Measurements from ENCODE around the gene ABCC12.
A peak's percentile ranks its signal among the peaks of the same experiment; 100 is the strongest.

ABCC12 gene

DNA sequence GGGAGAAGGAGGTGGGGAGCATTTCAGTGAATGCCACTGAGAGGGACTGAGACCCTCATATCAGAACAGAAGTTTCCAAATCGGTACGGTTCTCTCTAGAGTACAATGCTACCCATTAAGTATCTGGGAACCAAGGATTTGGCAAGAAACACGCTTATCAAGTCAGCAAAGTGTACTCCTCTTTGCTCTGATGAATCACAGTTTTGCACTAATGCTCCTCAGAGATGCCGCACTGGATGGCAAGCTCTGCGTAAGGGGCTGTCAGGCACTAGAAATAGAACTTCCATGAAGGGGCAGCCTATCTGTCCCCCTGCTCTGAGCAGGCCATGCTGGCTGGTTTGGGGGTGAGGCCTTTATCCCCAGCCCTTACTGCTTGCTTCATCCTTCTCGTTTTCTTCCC is 4.8 kb upstream of the ABCC12 start:
- Histone ChIP-seq H2AK5ac (ENCODE audit: low read length, severe bottlenecking) (no peak overlapping the region), H2BK15ac (ENCODE audit: low read depth, poor library complexity, severe bottlenecking) (no peak overlapping the region), H3K9ac (ENCODE audit: low read length) (no peak overlapping the region), H2AFZ (ENCODE audit: low read depth, low read length) (no peak overlapping the region), H3K4me2 (ENCODE audit: low read length, poor library complexity, severe bottlenecking) (no peak overlapping the region), H3K36me3 (ENCODE audit: control insufficient read depth in 1 of 2, insufficient read depth in 2 of 2, low read depth in 1 of 2, low read length in 2 of 2) (no peaks in the 10 kb centered on the region), H3K18ac (ENCODE audit: low read depth in 1 of 2, low read length in 2 of 2) (no peak overlapping the region), H4K8ac (ENCODE audit: low read length) (no peak overlapping the region), H4K91ac (ENCODE audit: low read length) (no peak overlapping the region), H2BK5ac (ENCODE audit: low read depth, low read length, poor library complexity, severe bottlenecking) (no peak overlapping the region), H3K14ac (ENCODE audit: low read length in 2 of 2) (no peak overlapping the region), H3K9me3 (ENCODE audit: control insufficient read depth, low read length) (no peaks in the 10 kb centered on the region), H3K79me1 (replicated peaks; ENCODE audit: low read length, poor library complexity, severe bottlenecking) (no peaks in the 10 kb centered on the region), H3K23ac (ENCODE audit: low read length in 2 of 2) (no peak overlapping the region), H3K27me3 (ENCODE audit: control insufficient read depth in 1 of 2, insufficient read depth in 1 of 2, low read length in 2 of 2) (no peaks in the 10 kb centered on the region), H3K4ac (ENCODE audit: low read depth in 1 of 2, low read length in 2 of 2) (no peak overlapping the region), H2BK120ac (ENCODE audit: low read depth, low read length) (no peak overlapping the region), H3K4me1 (ENCODE audit: control insufficient read depth, insufficient read depth, low read depth, low read length) (peaks cover 8% of the 10 kb centered on the region), H3K4me3 (ENCODE audit: insufficient read depth in 1 of 2, low read depth in 1 of 2, low read length in 2 of 2) (no peak overlapping the region), H3K27ac (ENCODE audit: low read length, poor library complexity, severe bottlenecking) (no peak overlapping the region), H2BK12ac (ENCODE audit: low read length in 2 of 2) (no peak overlapping the region)
- DNase-seq: no peak
- WGBS: 98% methylated on average over 5 of the region's 6 CpGs

DNA sequence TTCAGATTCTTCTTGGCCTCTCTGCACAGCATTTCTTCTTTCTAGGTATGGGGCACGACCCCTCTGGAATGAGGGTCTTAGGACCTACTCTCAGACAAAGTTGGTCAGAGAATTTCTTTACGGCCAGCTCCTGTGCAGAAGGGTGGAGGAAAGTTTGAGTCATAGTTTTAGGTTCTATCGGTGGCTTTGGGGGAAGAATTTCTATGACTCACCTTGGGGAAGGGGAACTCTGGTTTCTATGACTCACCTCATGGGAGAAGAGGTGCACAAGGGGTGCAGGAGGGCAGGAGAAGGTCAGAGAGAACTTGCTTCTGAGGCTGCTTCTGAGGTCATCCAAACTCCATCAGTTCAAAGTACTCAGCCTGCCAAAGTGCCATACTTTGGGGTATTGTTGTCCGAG is 2.5 kb upstream of the ABCC12 start:
- H3K79me1 ChIP-seq (replicated peaks; ENCODE audit: low read length, poor library complexity, severe bottlenecking): no peaks in the 10 kb centered on the region
- no peaks in the 10 kb centered on the region for H3K36me3 ChIP-seq (ENCODE audit: control insufficient read depth in 1 of 2, insufficient read depth in 2 of 2, low read depth in 1 of 2, low read length in 2 of 2)
- H3K23ac ChIP-seq (ENCODE audit: low read length in 2 of 2): no peak overlapping the region
- no peak overlapping the region for H3K4ac ChIP-seq (ENCODE audit: low read depth in 1 of 2, low read length in 2 of 2)
- H3K4me3 ChIP-seq (ENCODE audit: insufficient read depth in 1 of 2, low read depth in 1 of 2, low read length in 2 of 2): no peak overlapping the region
- 29% methylated on average over 3 of the region's 4 CpGs for WGBS
- H3K9me3 ChIP-seq (ENCODE audit: control insufficient read depth, low read length): no peaks in the 10 kb centered on the region
- no peak overlapping the region for H3K14ac ChIP-seq (ENCODE audit: low read length in 2 of 2)
- H2BK5ac ChIP-seq (ENCODE audit: low read depth, low read length, poor library complexity, severe bottlenecking): no peak overlapping the region
- H2BK120ac ChIP-seq (ENCODE audit: low read depth, low read length): no peak overlapping the region
- peak; percentile 65 for DNase-seq
- peaks cover 6% of the 10 kb centered on the region for H3K4me1 ChIP-seq (ENCODE audit: control insufficient read depth, insufficient read depth, low read depth, low read length)
- no peak overlapping the region for H3K9ac ChIP-seq (ENCODE audit: low read length)
- no peak overlapping the region for H3K18ac ChIP-seq (ENCODE audit: low read depth in 1 of 2, low read length in 2 of 2)
- no peak overlapping the region for H4K8ac ChIP-seq (ENCODE audit: low read length)
- no peak overlapping the region for H2BK12ac ChIP-seq (ENCODE audit: low read length in 2 of 2)
- no peaks in the 10 kb centered on the region for H3K27me3 ChIP-seq (ENCODE audit: control insufficient read depth in 1 of 2, insufficient read depth in 1 of 2, low read length in 2 of 2)
- no peak overlapping the region for H2AK5ac ChIP-seq (ENCODE audit: low read length, severe bottlenecking)
- no peak overlapping the region for H2AFZ ChIP-seq (ENCODE audit: low read depth, low read length)
- no peak overlapping the region for H4K91ac ChIP-seq (ENCODE audit: low read length)
- no peak overlapping the region for H3K4me2 ChIP-seq (ENCODE audit: low read length, poor library complexity, severe bottlenecking)
- no peak overlapping the region for H3K27ac ChIP-seq (ENCODE audit: low read length, poor library complexity, severe bottlenecking)
- no peak overlapping the region for H2BK15ac ChIP-seq (ENCODE audit: low read depth, poor library complexity, severe bottlenecking)

DNA sequence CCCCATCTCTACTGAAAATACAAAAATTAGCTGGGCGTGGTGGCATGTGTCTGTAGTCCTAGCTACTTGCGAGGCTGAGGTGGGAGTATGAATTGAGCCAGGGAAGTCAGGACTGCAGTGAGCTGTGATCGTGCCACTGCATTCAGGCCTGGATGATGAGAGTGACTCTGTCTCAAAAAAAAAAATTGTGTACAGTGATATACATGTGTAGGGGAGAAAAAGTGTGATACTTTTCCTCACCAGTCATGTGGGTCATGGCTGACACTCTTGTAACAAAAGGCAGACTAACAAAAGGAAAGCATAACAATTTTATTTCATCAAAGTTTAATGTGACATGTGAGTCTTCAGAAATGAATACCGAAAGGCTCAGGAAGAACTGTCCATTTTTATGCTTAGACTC is 2.0 kb upstream of the ABCC12 start:
- Histone ChIP-seq H3K9ac (ENCODE audit: low read length) (no peak overlapping the region), H2AK5ac (ENCODE audit: low read length, severe bottlenecking) (no peak overlapping the region), H3K23ac (ENCODE audit: low read length in 2 of 2) (no peak overlapping the region), H3K27me3 (ENCODE audit: control insufficient read depth in 1 of 2, insufficient read depth in 1 of 2, low read length in 2 of 2) (no peaks in the 10 kb centered on the region), H2BK5ac (ENCODE audit: low read depth, low read length, poor library complexity, severe bottlenecking) (no peak overlapping the region), H3K4me1 (ENCODE audit: control insufficient read depth, insufficient read depth, low read depth, low read length) (peaks cover 6% of the 10 kb centered on the region), H2BK12ac (ENCODE audit: low read length in 2 of 2) (peak overlapping the region in 1 of 2 experiments; percentile 76), H3K36me3 (ENCODE audit: control insufficient read depth in 1 of 2, insufficient read depth in 2 of 2, low read depth in 1 of 2, low read length in 2 of 2) (no peaks in the 10 kb centered on the region), H3K4me2 (ENCODE audit: low read length, poor library complexity, severe bottlenecking) (no peak overlapping the region), H4K91ac (ENCODE audit: low read length) (no peak overlapping the region), H3K18ac (ENCODE audit: low read depth in 1 of 2, low read length in 2 of 2) (no peak overlapping the region), H2BK120ac (ENCODE audit: low read depth, low read length) (no peak overlapping the region), H2BK15ac (ENCODE audit: low read depth, poor library complexity, severe bottlenecking) (no peak overlapping the region), H2AFZ (ENCODE audit: low read depth, low read length) (no peak overlapping the region), H3K4ac (ENCODE audit: low read depth in 1 of 2, low read length in 2 of 2) (no peak overlapping the region), H3K14ac (ENCODE audit: low read length in 2 of 2) (no peak overlapping the region), H3K27ac (ENCODE audit: low read length, poor library complexity, severe bottlenecking) (no peak overlapping the region), H3K4me3 (ENCODE audit: insufficient read depth in 1 of 2, low read depth in 1 of 2, low read length in 2 of 2) (no peak overlapping the region), H3K9me3 (ENCODE audit: control insufficient read depth, low read length) (no peaks in the 10 kb centered on the region), H4K8ac (ENCODE audit: low read length) (no peak overlapping the region), H3K79me1 (replicated peaks; ENCODE audit: low read length, poor library complexity, severe bottlenecking) (no peaks in the 10 kb centered on the region)
- WGBS: 96% methylated on average over 4 of the region's 4 CpGs
- no peak for DNase-seq

DNA sequence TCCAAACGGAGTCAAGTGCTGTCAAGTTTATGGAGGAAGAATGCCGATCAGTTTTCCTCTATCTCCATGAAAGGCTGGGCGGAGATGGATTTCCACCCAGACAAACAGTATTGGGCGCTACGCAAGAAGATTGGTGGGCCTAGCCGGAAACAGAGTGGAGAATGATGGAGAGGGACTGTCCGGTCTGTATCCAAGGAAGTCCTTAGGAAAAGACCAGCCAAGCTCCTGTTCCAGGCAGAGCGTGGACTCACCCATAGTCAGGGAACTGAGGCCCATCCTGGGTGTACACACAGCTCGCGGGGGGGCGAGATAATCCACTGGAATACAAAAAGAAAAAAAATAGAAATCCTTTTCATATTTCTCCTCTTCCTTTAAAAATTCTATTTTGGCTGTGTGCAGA is 1.5 kb upstream of the ABCC12 start:
- H3K4ac ChIP-seq (ENCODE audit: low read depth in 1 of 2, low read length in 2 of 2): no peak overlapping the region
- no peak for DNase-seq
- H2BK15ac ChIP-seq (ENCODE audit: low read depth, poor library complexity, severe bottlenecking): no peak overlapping the region
- H3K27ac ChIP-seq (ENCODE audit: low read length, poor library complexity, severe bottlenecking): no peak overlapping the region
- no peaks in the 10 kb centered on the region for H3K27me3 ChIP-seq (ENCODE audit: control insufficient read depth in 1 of 2, insufficient read depth in 1 of 2, low read length in 2 of 2)
- no peak overlapping the region for H3K18ac ChIP-seq (ENCODE audit: low read depth in 1 of 2, low read length in 2 of 2)
- H3K79me1 ChIP-seq (replicated peaks; ENCODE audit: low read length, poor library complexity, severe bottlenecking): no peaks in the 10 kb centered on the region
- H4K91ac ChIP-seq (ENCODE audit: low read length): no peak overlapping the region
- H3K9me3 ChIP-seq (ENCODE audit: control insufficient read depth, low read length): no peaks in the 10 kb centered on the region
- H3K4me3 ChIP-seq (ENCODE audit: insufficient read depth in 1 of 2, low read depth in 1 of 2, low read length in 2 of 2): no peak overlapping the region
- H3K4me2 ChIP-seq (ENCODE audit: low read length, poor library complexity, severe bottlenecking): no peak overlapping the region
- peaks cover 0 to under 1% of the 10 kb centered on the region in 2 experiments for H3K36me3 ChIP-seq (ENCODE audit: control insufficient read depth in 1 of 2, insufficient read depth in 2 of 2, low read depth in 1 of 2, low read length in 2 of 2)
- H2AK5ac ChIP-seq (ENCODE audit: low read length, severe bottlenecking): no peak overlapping the region
- peaks cover 6% of the 10 kb centered on the region for H3K4me1 ChIP-seq (ENCODE audit: control insufficient read depth, insufficient read depth, low read depth, low read length)
- no peak overlapping the region for H4K8ac ChIP-seq (ENCODE audit: low read length)
- no peak overlapping the region for H3K23ac ChIP-seq (ENCODE audit: low read length in 2 of 2)
- 96% methylated on average over 11 of the region's 11 CpGs for WGBS
- H2BK120ac ChIP-seq (ENCODE audit: low read depth, low read length): no peak overlapping the region
- H2AFZ ChIP-seq (ENCODE audit: low read depth, low read length): no peak overlapping the region
- H3K14ac ChIP-seq (ENCODE audit: low read length in 2 of 2): no peak overlapping the region
- peak overlapping the region in 1 of 2 experiments; percentile 37 for H2BK12ac ChIP-seq (ENCODE audit: low read length in 2 of 2)
- H2BK5ac ChIP-seq (ENCODE audit: low read depth, low read length, poor library complexity, severe bottlenecking): no peak overlapping the region
- H3K9ac ChIP-seq (ENCODE audit: low read length): no peak overlapping the region

All from mesenchymal stem cell (in vitro differentiated cells and primary cell).